SU-DHL-6 (cell line): Measurements from ENCODE around the gene TEAD3.

Experiments used
- H2AFZ ChIP-seq: fragments of 200-600 bp; sonication (generic); 2 replicates; pipeline ENCODE4 v1.6.1; 2014; ENCODE audit warnings: low read depth, mild to moderate bottlenecking, moderate library complexity, mixed read lengths, antibody characterized with exemption, low read length; ENCODE audit not compliant: severe bottlenecking
- H3F3A ChIP-seq: fragments of 200-600 bp; shearing (Covaris generic); 2 replicates; pipeline ENCODE4 v1.6.0; 2016; ENCODE audit warnings: antibody characterized with exemption, mild to moderate bottlenecking; ENCODE audit not compliant: insufficient read depth
- H3K27ac ChIP-seq: fragments of 200-600 bp; sonication (generic); 2 replicates; pipeline ENCODE4 v1.5.1; 2016; ENCODE audit warnings: low read depth, mild to moderate bottlenecking, low read length, moderate library complexity, mixed read lengths
- H3K27me3 ChIP-seq: fragments of 200-600 bp; sonication (generic), shearing (Covaris generic); 2 replicates; pipeline ENCODE4 v1.6.0; 2014; ENCODE audit warnings: mild to moderate bottlenecking, low read length
- H3K36me3 ChIP-seq: fragments of 200-600 bp; sonication (generic); 2 replicates; pipeline ENCODE4 v1.6.1; 2014; ENCODE audit warnings: mild to moderate bottlenecking, low read length, mixed read lengths
- H3K4me2 ChIP-seq: fragments of 300-600, 200-600 bp; shearing (Covaris generic), sonication (generic); 2 replicates; pipeline ENCODE4 v1.6.0; 2014; ENCODE audit warnings: low read length, low read depth, mild to moderate bottlenecking; ENCODE audit not compliant: poor library complexity, severe bottlenecking
- H3K4me3 ChIP-seq: fragments of 200-600 bp; sonication (generic); 2 replicates; pipeline ENCODE4 v1.5.1; 2014; ENCODE audit warnings: antibody characterized with exemption, low read length, mild to moderate bottlenecking, mixed read lengths; ENCODE audit not compliant: insufficient read depth, poor library complexity, severe bottlenecking
- H3K79me2 ChIP-seq: fragments of 200-600 bp; sonication (generic); 2 replicates; pipeline ENCODE4 v1.6.1; 2014; ENCODE audit warnings: mild to moderate bottlenecking, low read length, moderate library complexity; ENCODE audit not compliant: insufficient read depth
- H3K9ac ChIP-seq: fragments of 200-600 bp; sonication (generic); 2 replicates; pipeline ENCODE4 v1.7.0; 2014; ENCODE audit warnings: mild to moderate bottlenecking, low read length
- H3K9me2 ChIP-seq: fragments of 200-600 bp; sonication (generic); replicated peaks from 2 replicates; pipeline ENCODE4 v1.6.1; 2014; ENCODE audit warnings: low read length; ENCODE audit not compliant: insufficient read depth
- H3K9me3 ChIP-seq: fragments of 200-600 bp; sonication (generic); 2 replicates; pipeline ENCODE4 v1.6.1; 2014; ENCODE audit warnings: low read length, mixed read lengths; ENCODE audit not compliant: insufficient read depth
- H4K20me1 ChIP-seq: fragments of 200-600 bp; sonication (generic); 2 replicates; pipeline ENCODE4 v1.6.1; 2014; ENCODE audit warnings: low read depth, mild to moderate bottlenecking, antibody characterized with exemption, low read length, moderate library complexity, mixed read lengths
- CTCF ChIP-seq: fragments of 200-600 bp; sonication (generic); IDR thresholded peaks from one replicate; pipeline ENCODE4 v1.5.1; 2017; ENCODE audit warnings: antibody characterized with exemption, mild to moderate bottlenecking, low read length, moderate library complexity; ENCODE audit not compliant: insufficient read depth, poor library complexity, severe bottlenecking
- EZH2phosphoT487 ChIP-seq: fragments of 200-600 bp; sonication (generic), shearing (Covaris generic); conservative IDR thresholded peaks from 2 replicates; pipeline ENCODE4 v1.6.1; 2018; ENCODE audit warnings: mild to moderate bottlenecking, antibody characterized with exemption, low read length, moderate library complexity, mixed read lengths

The TEAD3 gene

GRCh38 chr6:35514587-35514986, 17.7 kb upstream of the TEAD3 start:
- Histone ChIP-seq H3K79me2 (no peaks in the 10 kb centered on the region), H4K20me1 (no peaks in the 10 kb centered on the region), H3K9me3 (no peaks in the 10 kb centered on the region), H3F3A (no peaks in the 10 kb centered on the region), H3K9ac (no peak overlapping the region), H3K4me3 (no peak overlapping the region), H3K4me2 (no peak overlapping the region), H3K36me3 (no peaks in the 10 kb centered on the region), H3K27ac (no peak overlapping the region), H2AFZ (no peak overlapping the region), H3K9me2 (no peaks in the 10 kb centered on the region), H3K27me3 (no peaks in the 10 kb centered on the region)
- TF ChIP-seq EZH2phosphoT487 = no peak
- TF ChIP-seq CTCF = no peak

GRCh38 chr6:35512740-35513139, 15.9 kb upstream of the TEAD3 start, which contains the start of gene TULP1:
Gene TULP1, minus strand, starts transcription at chr6:35512896. Its CDS starts 38 bp downstream, at chr6:35512858.
- H4K20me1 ChIP-seq = no peaks in the 10 kb centered on the region
- no peak within 1 kb of the TSS for H3K4me3 ChIP-seq
- H3K4me2 ChIP-seq = no peak within 1 kb of the TSS
- H3K79me2 ChIP-seq = no peaks in the 10 kb centered on the region
- no peak within 1 kb of the TSS for H3K27ac ChIP-seq
- TF ChIP-seq EZH2phosphoT487 (no peak), CTCF (no peak)
- H2AFZ ChIP-seq = no peak within 1 kb of the TSS
- H3K9me2 ChIP-seq = no peaks in the 10 kb centered on the region
- H3K36me3 ChIP-seq = no peaks in the 10 kb centered on the region
- H3K9me3 ChIP-seq = no peaks in the 10 kb centered on the region
- H3K9ac ChIP-seq = no peak within 1 kb of the TSS
- no peaks in the 10 kb centered on the region for H3K27me3 ChIP-seq
- H3F3A ChIP-seq = no peaks in the 10 kb centered on the region

GRCh38 chr6:35512006-35512405, 15.1 kb upstream of the TEAD3 start:
- H3K9me3 ChIP-seq = no peaks in the 10 kb centered on the region
- no peak overlapping the region for H3K27ac ChIP-seq
- no peak overlapping the region for H2AFZ ChIP-seq
- H3K4me2 ChIP-seq = no peak overlapping the region
- no peak for TF ChIP-seq CTCF
- no peaks in the 10 kb centered on the region for H3K36me3 ChIP-seq
- no peaks in the 10 kb centered on the region for H3F3A ChIP-seq
- H3K79me2 ChIP-seq = no peaks in the 10 kb centered on the region
- no peaks in the 10 kb centered on the region for H3K9me2 ChIP-seq
- no peak overlapping the region for H3K9ac ChIP-seq
- H4K20me1 ChIP-seq = no peaks in the 10 kb centered on the region
- H3K4me3 ChIP-seq = no peak overlapping the region
- no peaks in the 10 kb centered on the region for H3K27me3 ChIP-seq

GRCh38 chr6:35511562-35511941, 14.7 kb upstream of the TEAD3 start:
- Histone ChIP-seq H2AFZ (no peak overlapping the region), H3K79me2 (no peaks in the 10 kb centered on the region), H3F3A (no peaks in the 10 kb centered on the region), H3K27ac (no peak overlapping the region), H4K20me1 (no peaks in the 10 kb centered on the region), H3K9me2 (no peaks in the 10 kb centered on the region), H3K9ac (no peak overlapping the region), H3K27me3 (no peaks in the 10 kb centered on the region), H3K36me3 (no peaks in the 10 kb centered on the region), H3K4me3 (no peak overlapping the region), H3K4me2 (no peak overlapping the region), H3K9me3 (no peaks in the 10 kb centered on the region)
- no peak for TF ChIP-seq EZH2phosphoT487
- no peak for TF ChIP-seq CTCF
